ENCODE data around the gene DCST2. TPM values are rescaled to one million over a fixed set of nuclear protein-coding genes. Genes with fewer than 3 reads are reported as not detected.

Gene DCST2
- total and polyA plus RNA-seq, 9 of the 15 experiments (the other 6 are each of a cell fraction or from before 2014, with no cell fraction given), result 0.09 to 0.49 (median 0.11) TPM; not detected in 3

DNA sequence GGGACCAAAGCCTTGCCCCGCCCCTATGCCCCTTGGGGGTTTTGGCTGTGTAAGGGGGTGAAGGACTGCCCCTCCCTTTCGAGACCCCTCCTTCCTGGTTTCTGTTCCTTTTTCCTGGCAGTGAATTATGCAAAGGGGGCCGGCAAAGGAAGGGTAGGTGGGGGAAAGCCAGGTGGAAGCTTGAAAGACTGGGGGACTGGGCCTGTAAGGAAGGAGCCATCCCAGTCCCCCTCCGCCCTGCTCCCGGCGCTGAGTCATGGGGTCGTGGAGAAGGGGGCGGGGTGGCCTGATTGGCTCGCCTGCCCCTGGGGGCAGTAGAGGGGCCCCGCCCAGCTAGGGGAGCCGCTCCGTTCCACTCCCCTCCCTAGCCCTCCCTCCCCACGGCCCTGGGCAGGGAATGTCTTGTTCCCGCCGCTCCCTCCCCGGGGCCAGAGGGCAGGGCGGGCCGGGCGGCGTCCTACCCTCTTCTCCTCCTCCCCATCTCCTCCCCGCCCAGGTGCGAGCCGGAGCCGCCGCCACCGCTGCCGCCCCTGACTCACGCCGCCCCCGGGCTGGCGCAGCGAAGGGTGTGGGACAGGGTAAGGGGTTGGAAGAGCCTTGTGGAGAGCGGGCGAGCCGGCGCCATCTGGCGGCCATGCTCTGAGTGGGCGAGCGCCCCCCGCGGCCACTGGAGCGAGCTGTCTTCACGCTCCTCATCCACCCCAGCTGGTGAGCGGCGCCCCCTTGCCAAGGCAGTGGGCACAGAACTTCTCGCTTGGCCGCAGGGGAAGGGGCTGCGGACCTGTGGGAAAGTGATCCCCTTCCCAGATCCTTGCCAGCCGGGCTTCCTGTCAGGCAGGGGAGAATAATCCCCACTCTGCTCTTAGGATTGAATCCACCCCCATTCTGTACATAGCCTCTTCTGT is 16.3 kb downstream of the DCST2 start (continued):
- TF ChIP-seq ZNF12 (CRISPR knock-in tag; IDR thresholded peaks at IDR 0.05), result no peak
- no peak for TF ChIP-seq IRF2 (CRISPR knock-in tag; IDR thresholded peaks at IDR 0.05)
- TF ChIP-seq, protein P1, sequence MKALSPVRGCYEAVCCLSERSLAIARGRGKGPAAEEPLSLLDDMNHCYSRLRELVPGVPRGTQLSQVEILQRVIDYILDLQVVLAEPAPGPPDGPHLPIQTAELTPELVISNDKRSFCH (CRISPR knock-in tag; IDR thresholded peaks at IDR 0.05), result no peak
- TF ChIP-seq, protein P1 (tag; IDR thresholded peaks at IDR 0.05), result peak; percentile 90; the same call in 1 of the 2 replicates
- TF ChIP-seq KDM4B (IDR thresholded peaks at IDR 0.05; ENCODE audit: borderline replicate concordance in 2 of 2, low read depth in 1 of 2), result 0 out of 4 replicates have a peak, but pooled peaks of 1 of the 2 experiments have one; percentile 53
- TF ChIP-seq, protein P2, sequence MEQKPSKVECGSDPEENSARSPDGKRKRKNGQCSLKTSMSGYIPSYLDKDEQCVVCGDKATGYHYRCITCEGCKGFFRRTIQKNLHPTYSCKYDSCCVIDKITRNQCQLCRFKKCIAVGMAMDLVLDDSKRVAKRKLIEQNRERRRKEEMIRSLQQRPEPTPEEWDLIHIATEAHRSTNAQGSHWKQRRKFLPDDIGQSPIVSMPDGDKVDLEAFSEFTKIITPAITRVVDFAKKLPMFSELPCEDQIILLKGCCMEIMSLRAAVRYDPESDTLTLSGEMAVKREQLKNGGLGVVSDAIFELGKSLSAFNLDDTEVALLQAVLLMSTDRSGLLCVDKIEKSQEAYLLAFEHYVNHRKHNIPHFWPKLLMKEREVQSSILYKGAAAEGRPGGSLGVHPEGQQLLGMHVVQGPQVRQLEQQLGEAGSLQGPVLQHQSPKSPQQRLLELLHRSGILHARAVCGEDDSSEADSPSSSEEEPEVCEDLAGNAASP (IDR thresholded peaks at IDR 0.05), result no peak
- no peak for TF ChIP-seq BDP1 (IDR thresholded peaks at IDR 0.05; ENCODE audit: insufficient read depth, insufficient read length)
- TF ChIP-seq SLC30A9 (CRISPR knock-in tag; IDR thresholded peaks at IDR 0.05), result no peak
- TF ChIP-seq, protein P3, sequence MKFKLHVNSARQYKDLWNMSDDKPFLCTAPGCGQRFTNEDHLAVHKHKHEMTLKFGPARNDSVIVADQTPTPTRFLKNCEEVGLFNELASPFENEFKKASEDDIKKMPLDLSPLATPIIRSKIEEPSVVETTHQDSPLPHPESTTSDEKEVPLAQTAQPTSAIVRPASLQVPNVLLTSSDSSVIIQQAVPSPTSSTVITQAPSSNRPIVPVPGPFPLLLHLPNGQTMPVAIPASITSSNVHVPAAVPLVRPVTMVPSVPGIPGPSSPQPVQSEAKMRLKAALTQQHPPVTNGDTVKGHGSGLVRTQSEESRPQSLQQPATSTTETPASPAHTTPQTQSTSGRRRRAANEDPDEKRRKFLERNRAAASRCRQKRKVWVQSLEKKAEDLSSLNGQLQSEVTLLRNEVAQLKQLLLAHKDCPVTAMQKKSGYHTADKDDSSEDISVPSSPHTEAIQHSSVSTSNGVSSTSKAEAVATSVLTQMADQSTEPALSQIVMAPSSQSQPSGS (CRISPR knock-in tag; IDR thresholded peaks at IDR 0.05), result no peak
- TF ChIP-seq ATF1 (CRISPR knock-in tag; IDR thresholded peaks at IDR 0.05), result no peak
- peak; percentile 67 for TF ChIP-seq ATF1 (tag; IDR thresholded peaks at IDR 0.05)
- TF ChIP-seq RBM14 (IDR thresholded peaks at IDR 0.05; ENCODE audit: borderline replicate concordance, insufficient read depth, low read depth, low read length), result peak; percentile 90; the same call in 1 of the 2 replicates
- TF ChIP-seq, protein P4, sequence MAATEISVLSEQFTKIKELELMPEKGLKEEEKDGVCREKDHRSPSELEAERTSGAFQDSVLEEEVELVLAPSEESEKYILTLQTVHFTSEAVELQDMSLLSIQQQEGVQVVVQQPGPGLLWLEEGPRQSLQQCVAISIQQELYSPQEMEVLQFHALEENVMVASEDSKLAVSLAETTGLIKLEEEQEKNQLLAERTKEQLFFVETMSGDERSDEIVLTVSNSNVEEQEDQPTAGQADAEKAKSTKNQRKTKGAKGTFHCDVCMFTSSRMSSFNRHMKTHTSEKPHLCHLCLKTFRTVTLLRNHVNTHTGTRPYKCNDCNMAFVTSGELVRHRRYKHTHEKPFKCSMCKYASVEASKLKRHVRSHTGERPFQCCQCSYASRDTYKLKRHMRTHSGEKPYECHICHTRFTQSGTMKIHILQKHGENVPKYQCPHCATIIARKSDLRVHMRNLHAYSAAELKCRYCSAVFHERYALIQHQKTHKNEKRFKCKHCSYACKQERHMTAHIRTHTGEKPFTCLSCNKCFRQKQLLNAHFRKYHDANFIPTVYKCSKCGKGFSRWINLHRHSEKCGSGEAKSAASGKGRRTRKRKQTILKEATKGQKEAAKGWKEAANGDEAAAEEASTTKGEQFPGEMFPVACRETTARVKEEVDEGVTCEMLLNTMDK (IDR thresholded peaks at IDR 0.05; ENCODE audit: borderline replicate concordance, insufficient read depth, low read depth, low read length, poor library complexity, severe bottlenecking), result peak; percentile 91
- TF ChIP-seq TEAD1 (CRISPR knock-in tag; IDR thresholded peaks at IDR 0.05), result peak in 1 of 2 experiments; percentile 80; a peak in 2 of 4 replicates
- peak; percentile 81 for TF ChIP-seq RBFOX2 (IDR thresholded peaks at IDR 0.05; ENCODE audit: low read depth, low read length)
- peak; percentile 91; the same call in 1 of the 2 replicates for TF ChIP-seq PHF21A (IDR thresholded peaks at IDR 0.05; ENCODE audit: borderline replicate concordance, low read depth)
- no peak for TF ChIP-seq MED1 (CRISPR knock-in tag; IDR thresholded peaks at IDR 0.05; ENCODE audit: borderline replicate concordance)
- TF ChIP-seq CBFB (CRISPR knock-in tag; IDR thresholded peaks at IDR 0.05), result no peak
- no peak for TF ChIP-seq HNRNPH1 (optimal IDR thresholded peaks at IDR 0.05; ENCODE audit: low read depth, low read length)

Data from K562 (cell line).